Fibroblast of lung (primary cell): ENCODE measurements around the gene TMCC1.

ENCODE experiments used
- CTCF ChIP-seq, 2 donors: IDR thresholded peaks in 1 of 2; conservative IDR thresholded peaks in 1 of 2; 1 replicate in 1 of 2; 2 replicates in 1 of 2; pipeline ENCODE4 v1.5.1; 2011 to 2012; ENCODE audit warnings: low read length in 2 of 2, control low read depth in 1 of 2, inconsistent platforms in 1 of 2, low read depth in 1 of 2, mild to moderate bottlenecking in 1 of 2
- EZH2 ChIP-seq: IDR thresholded peaks from 2 replicates; pipeline ENCODE4 v1.5.1; 2012; ENCODE audit warnings: low read length, control low read depth, mild to moderate bottlenecking; ENCODE audit errors: missing control alignments

- no peak for TF ChIP-seq CTCF (conservative IDR thresholded peaks at IDR 0.05 in 1 of 2, IDR thresholded peaks at IDR 0.05 in 1 of 2; ENCODE audit: low read depth in 1 of 2, low read length in 2 of 2)
- TF ChIP-seq EZH2 = no peak
Measured at GRCh38 chr3:129616713-129617112, 276.8 kb downstream of the TMCC1 start.
